AG04450 (cell line): ENCODE results near the gene C19orf12. TPM values are rescaled to one million over a fixed set of nuclear protein-coding genes. Genes with fewer than 3 reads are reported as not detected.

ENCODE experiments used
- CTCF ChIA-PET: fragments of 300-600, 350-600 bp; formaldehyde crosslinking; extraction: SDS; loops from one replicate; lab custom pipeline; 2022; ENCODE audit warnings: antibody characterized with exemption, inconsistent platforms; lab: Charles Lee
- POLR2A ChIA-PET: fragments of 350-600 bp; formaldehyde crosslinking; extraction: SDS; loops from one replicate; lab custom pipeline; 2021; ENCODE audit warnings: antibody characterized with exemption, inconsistent platforms; lab: Yijun Ruan, JAX
- DNase-seq: peaks from one replicate; pipeline ENCODE4 v3.0.0-alpha.2; 2011; ENCODE audit warnings: low read depth, low spot score
- H3K27ac ChIP-seq: one replicate; pipeline ENCODE4 v1.5.1; 2012; ENCODE audit warnings: low read depth, low read length, control low read depth
- H3K27me3 ChIP-seq: one replicate; pipeline ENCODE4 v1.6.0; 2012; ENCODE audit warnings: low read length; ENCODE audit not compliant: control insufficient read depth, insufficient read depth
- H3K4me3 ChIP-seq: 2 replicates; pipeline ENCODE4 v1.5.1; 2011; ENCODE audit warnings: mild to moderate bottlenecking, low read depth, low read length, control low read depth
- H3K9me3 ChIP-seq: 2 replicates; pipeline ENCODE4 v1.5.1; 2012; ENCODE audit warnings: low read length; ENCODE audit not compliant: control insufficient read depth, insufficient read depth
- CTCF ChIP-seq: IDR thresholded peaks from 2 replicates; pipeline ENCODE4 v1.5.1; 2011; ENCODE audit warnings: low read depth, low read length, control low read depth, inconsistent platforms
- polyA plus RNA-seq: library from polyadenylated mRNA; depleted of rRNA; stranded (reverse); fragments of >200 nt; gene quantifications from 2 replicates; pipeline ENCODE4 v1.2.3, GENCODE V29; 2011

The C19orf12 gene
- polyA plus RNA-seq, 1 experiment = 27.9 TPM

- POLR2A ChIA-PET = no interaction called here
Measured at GRCh38 chr19:29737461-29738000, 22.5 kb upstream of the C19orf12 start.

GRCh38 chr19:29735829-29736228 lies 20.8 kb upstream of the C19orf12 start:
- Histone ChIP-seq H3K27ac (no peak overlapping the region), H3K9me3 (no peaks in the 10 kb centered on the region), H3K4me3 (no peak overlapping the region), H3K27me3 (peaks cover 5% of the 10 kb centered on the region)
- no peak for DNase-seq
- ChIA-PET POLR2A (no interaction called here), CTCF (no interaction called here)
- TF ChIP-seq CTCF = no peak

More at GRCh38 chr19:29737461-29738000, 22.5 kb upstream of the C19orf12 start:
- no peaks in the 10 kb centered on the region for H3K9me3 ChIP-seq
- DNase-seq = no peak
- H3K4me3 ChIP-seq = no peak overlapping the region
- CTCF ChIA-PET = interaction anchor here (0.8 to 1.0 kb wide), 2 partner anchors 21 to 22 kb away, joined by 4 to 5 read pairs; no protein-coding TSS in a partner anchor
- peaks cover 4% of the 10 kb centered on the region for H3K27me3 ChIP-seq
- no peak for TF ChIP-seq CTCF
- H3K27ac ChIP-seq = no peak overlapping the region

- Histone ChIP-seq H3K9me3 (no peaks in the 10 kb centered on the region), H3K4me3 (no peak overlapping the region), H3K27me3 (peaks cover 10% of the 10 kb centered on the region), H3K27ac (no peak overlapping the region)
- DNase-seq = no peak
- POLR2A ChIA-PET = no interaction called here
- CTCF ChIA-PET = interaction anchor here (0.6 to 7.3 kb wide), 4 partner anchors 15 to 142 kb away, joined by 3 to 87 read pairs (median 29); no protein-coding TSS in a partner anchor
- no peak for TF ChIP-seq CTCF
Measured at GRCh38 chr19:29731331-29731850, 16.3 kb upstream of the C19orf12 start.

GRCh38 chr19:29727906-29728305 lies 12.8 kb upstream of the C19orf12 start:
- Histone ChIP-seq H3K4me3 (no peak overlapping the region), H3K9me3 (no peaks in the 10 kb centered on the region), H3K27me3 (peaks cover 30% of the 10 kb centered on the region), H3K27ac (no peak overlapping the region)
- TF ChIP-seq CTCF = no peak
- CTCF ChIA-PET = interaction anchor here (1.2 to 7.3 kb wide), 4 partner anchors 11 to 145 kb away, joined by 3 to 87 read pairs (median 38); no protein-coding TSS in a partner anchor
- POLR2A ChIA-PET = no interaction called here
- no peak for DNase-seq

- no peak for DNase-seq
- Histone ChIP-seq H3K4me3 (no peak overlapping the region), H3K27me3 (peaks cover 31% of the 10 kb centered on the region), H3K9me3 (no peaks in the 10 kb centered on the region), H3K27ac (no peak overlapping the region)
- CTCF ChIA-PET = interaction anchor here (2.6 to 7.3 kb wide), 2 partner anchors 8 to 114 kb away, joined by 14 to 87 read pairs; no protein-coding TSS in a partner anchor
- no peak for TF ChIP-seq CTCF
- POLR2A ChIA-PET = no interaction called here
Measured at GRCh38 chr19:29724746-29725145, 9.7 kb upstream of the C19orf12 start.
